ENCODE measurements around the gene LIPF. TPM values are rescaled to one million over a fixed set of nuclear protein-coding genes. Genes with fewer than 3 reads are reported as not detected.

Gene LIPF
- total RNA-seq, 1 experiment from 2014 or later, result not detected

DNA sequence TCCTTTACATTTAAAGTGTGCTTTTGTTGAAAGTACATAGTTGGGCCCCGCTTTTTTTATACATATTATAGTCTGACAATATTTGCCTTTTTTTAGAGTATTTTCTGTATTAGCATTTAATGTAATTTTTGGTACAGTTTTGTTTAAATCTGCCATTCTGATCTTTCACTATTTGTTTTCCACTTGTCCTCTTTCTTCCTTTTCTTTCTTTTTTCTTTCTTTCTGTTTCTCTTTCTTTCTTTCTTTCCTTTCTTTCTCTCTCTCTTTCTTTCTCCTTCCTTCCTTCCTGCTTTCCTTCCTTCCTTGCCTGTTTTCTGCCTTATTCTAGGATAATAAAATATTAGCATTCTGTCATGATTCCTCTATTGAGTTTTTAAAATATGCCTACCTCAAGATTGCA, 51.3 kb downstream of the LIPF start:
- intact Hi-C loops (cut with micrococcal nuclease; ENCODE audit: unreplicated experiment), result no loop called here
- H3F3A ChIP-seq (ENCODE audit: insufficient read depth, low read depth), result no peaks in the 10 kb centered on the region

DNA sequence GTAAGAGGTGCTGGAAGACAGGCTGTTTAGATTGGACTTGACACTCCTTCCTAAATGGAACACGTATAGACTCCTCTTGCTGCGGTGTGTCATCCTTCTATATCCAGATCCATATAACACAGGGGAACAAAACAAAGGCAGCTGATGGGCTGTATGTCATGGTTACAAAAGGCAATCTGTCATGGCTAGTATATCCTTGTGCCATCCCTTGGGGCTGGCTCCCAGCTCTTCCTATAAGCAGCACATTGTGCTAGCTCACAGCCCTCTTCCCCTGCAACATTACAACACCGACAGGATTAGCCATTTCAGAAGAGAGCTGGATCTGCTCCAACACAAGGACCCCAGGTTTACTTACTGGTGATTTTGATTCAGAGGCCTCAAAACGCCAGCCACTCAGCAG, 57.1 kb downstream of the LIPF start:
- no peaks in the 10 kb centered on the region for H3K79me2 ChIP-seq (ENCODE audit: low read depth)
- intact Hi-C loops (cut with micrococcal nuclease; ENCODE audit: unreplicated experiment), result no loop called here
- H3F3A ChIP-seq (ENCODE audit: insufficient read depth, low read depth), result no peaks in the 10 kb centered on the region
- H3K36me3 ChIP-seq (ENCODE audit: low read depth), result no peaks in the 10 kb centered on the region
- no peak overlapping the region for H3K4me3 ChIP-seq
- no TSS peak for BruUV-seq (replicated peaks)
- no peaks in the 10 kb centered on the region for H3K4me1 ChIP-seq (replicated peaks; ENCODE audit: insufficient read depth)
- no peak overlapping the region for H3K27ac ChIP-seq
- TF ChIP-seq, protein P1, sequence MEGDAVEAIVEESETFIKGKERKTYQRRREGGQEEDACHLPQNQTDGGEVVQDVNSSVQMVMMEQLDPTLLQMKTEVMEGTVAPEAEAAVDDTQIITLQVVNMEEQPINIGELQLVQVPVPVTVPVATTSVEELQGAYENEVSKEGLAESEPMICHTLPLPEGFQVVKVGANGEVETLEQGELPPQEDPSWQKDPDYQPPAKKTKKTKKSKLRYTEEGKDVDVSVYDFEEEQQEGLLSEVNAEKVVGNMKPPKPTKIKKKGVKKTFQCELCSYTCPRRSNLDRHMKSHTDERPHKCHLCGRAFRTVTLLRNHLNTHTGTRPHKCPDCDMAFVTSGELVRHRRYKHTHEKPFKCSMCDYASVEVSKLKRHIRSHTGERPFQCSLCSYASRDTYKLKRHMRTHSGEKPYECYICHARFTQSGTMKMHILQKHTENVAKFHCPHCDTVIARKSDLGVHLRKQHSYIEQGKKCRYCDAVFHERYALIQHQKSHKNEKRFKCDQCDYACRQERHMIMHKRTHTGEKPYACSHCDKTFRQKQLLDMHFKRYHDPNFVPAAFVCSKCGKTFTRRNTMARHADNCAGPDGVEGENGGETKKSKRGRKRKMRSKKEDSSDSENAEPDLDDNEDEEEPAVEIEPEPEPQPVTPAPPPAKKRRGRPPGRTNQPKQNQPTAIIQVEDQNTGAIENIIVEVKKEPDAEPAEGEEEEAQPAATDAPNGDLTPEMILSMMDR (conservative IDR thresholded peaks at IDR 0.05), result no peak
- no peak for TF ChIP-seq EZH2 (IDR thresholded peaks at IDR 0.05; ENCODE audit: low read depth)
- no peaks in the 10 kb centered on the region for H3K9me3 ChIP-seq (ENCODE audit: insufficient read depth, low read depth)
- no peak overlapping the region for H3K4me2 ChIP-seq
- POLR2A ChIA-PET (ENCODE audit: unreplicated experiment), result no interaction called here
- no peak overlapping the region for H2AFZ ChIP-seq
- no peak for DNase-seq
- CTCF ChIA-PET, result no interaction called here
- no peaks in the 10 kb centered on the region for H3K9me2 ChIP-seq (ENCODE audit: insufficient read depth)
- H3K27me3 ChIP-seq (ENCODE audit: insufficient read depth, low read depth), result no peaks in the 10 kb centered on the region
- H4K20me1 ChIP-seq (ENCODE audit: insufficient read depth), result no peaks in the 10 kb centered on the region

More for the DNA sequence above, 51.3 kb downstream of the LIPF start:
- Histone ChIP-seq H3K9me3 (ENCODE audit: insufficient read depth, low read depth) (no peaks in the 10 kb centered on the region), H3K79me2 (ENCODE audit: low read depth) (no peaks in the 10 kb centered on the region), H3K36me3 (ENCODE audit: low read depth) (no peaks in the 10 kb centered on the region), H3K9me2 (ENCODE audit: insufficient read depth) (no peaks in the 10 kb centered on the region), H3K4me3 (no peak overlapping the region), H2AFZ (no peak overlapping the region), H3K4me2 (no peak overlapping the region), H3K27ac (no peak overlapping the region), H4K20me1 (ENCODE audit: insufficient read depth) (no peaks in the 10 kb centered on the region), H3K4me1 (replicated peaks; ENCODE audit: insufficient read depth) (no peaks in the 10 kb centered on the region), H3K27me3 (ENCODE audit: insufficient read depth, low read depth) (no peaks in the 10 kb centered on the region)
- ChIA-PET CTCF (no interaction called here), POLR2A (ENCODE audit: unreplicated experiment) (no interaction called here)
- DNase-seq, result no peak
- TF ChIP-seq EZH2 (IDR thresholded peaks at IDR 0.05; ENCODE audit: low read depth), result no peak
- no TSS peak for BruUV-seq (replicated peaks)

DNA sequence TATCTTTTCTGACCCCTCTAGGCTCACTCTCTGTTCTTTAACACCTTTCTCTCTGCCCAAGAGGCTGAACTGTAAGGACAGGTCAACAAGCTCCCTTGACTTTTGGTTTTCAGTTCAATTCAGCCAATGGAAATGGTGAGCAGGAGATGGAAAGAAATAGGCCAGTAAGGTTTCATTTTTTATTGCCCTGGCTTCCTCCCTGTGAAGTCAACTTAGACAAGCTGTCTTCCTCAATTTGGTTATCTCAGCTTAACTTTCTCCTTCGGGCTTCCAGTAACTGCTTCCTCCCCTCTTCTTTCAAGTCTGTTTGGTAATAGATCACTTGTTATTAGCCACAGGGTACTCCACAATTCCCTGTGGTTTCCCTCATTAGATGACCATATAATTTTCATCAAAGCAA, 61.6 kb downstream of the LIPF start:
- Histone ChIP-seq H3K27ac (no peak overlapping the region), H3K79me2 (ENCODE audit: low read depth) (no peaks in the 10 kb centered on the region), H3K27me3 (ENCODE audit: insufficient read depth, low read depth) (no peaks in the 10 kb centered on the region), H3K9me2 (ENCODE audit: insufficient read depth) (no peaks in the 10 kb centered on the region), H3K36me3 (ENCODE audit: low read depth) (no peaks in the 10 kb centered on the region), H3F3A (ENCODE audit: insufficient read depth, low read depth) (no peaks in the 10 kb centered on the region), H4K20me1 (ENCODE audit: insufficient read depth) (no peaks in the 10 kb centered on the region), H2AFZ (no peak overlapping the region), H3K9me3 (ENCODE audit: insufficient read depth, low read depth) (no peaks in the 10 kb centered on the region), H3K4me1 (replicated peaks; ENCODE audit: insufficient read depth) (no peaks in the 10 kb centered on the region), H3K4me2 (no peak overlapping the region), H3K4me3 (no peak overlapping the region)
- no peak for TF ChIP-seq EZH2 (IDR thresholded peaks at IDR 0.05; ENCODE audit: low read depth)
- TF ChIP-seq, protein P1 (conservative IDR thresholded peaks at IDR 0.05), result no peak
- no peak for DNase-seq
- CTCF ChIA-PET, result no interaction called here
- intact Hi-C loops (cut with micrococcal nuclease; ENCODE audit: unreplicated experiment), result no loop called here
- BruUV-seq (replicated peaks), result no TSS peak
- POLR2A ChIA-PET (ENCODE audit: unreplicated experiment), result no interaction called here

DNA sequence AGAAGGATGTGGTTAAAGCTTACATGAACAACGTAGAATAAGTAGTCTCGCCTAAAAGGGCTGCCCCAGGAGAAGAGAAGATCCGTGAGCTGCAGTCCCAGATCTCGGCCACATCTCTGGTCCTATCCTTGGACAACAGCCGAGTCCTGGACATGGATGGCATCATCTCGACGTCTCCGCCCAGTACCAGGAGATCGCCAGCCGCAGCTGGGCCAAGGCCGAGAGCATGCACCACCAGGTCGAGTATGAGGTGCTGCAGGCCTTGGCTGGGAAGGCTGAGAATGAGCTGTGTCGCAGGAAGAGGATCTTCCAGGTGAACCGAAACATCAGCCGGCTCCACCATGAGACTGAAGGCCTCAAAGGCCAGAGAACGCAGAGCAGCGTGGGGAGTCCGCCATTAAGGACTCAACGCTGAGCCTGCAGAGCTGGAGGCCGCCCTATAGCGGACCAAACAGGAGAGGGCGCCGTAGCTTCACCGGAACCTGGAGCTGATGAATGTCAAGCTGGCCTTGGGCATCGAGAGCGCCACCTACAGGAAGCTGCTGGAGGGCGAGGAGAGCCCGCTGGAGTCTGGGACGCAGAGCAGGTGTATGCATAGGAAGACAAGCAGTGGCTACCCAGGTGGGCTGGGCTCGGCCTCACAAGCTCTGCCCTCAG, 64.0 kb downstream of the LIPF start:
- BruUV-seq (replicated peaks), result no TSS peak
- CTCF ChIA-PET, result interaction anchor here (0.6 kb wide), 1 partner anchor 47 kb away, joined by 3 read pairs; no protein-coding TSS in a partner anchor
- POLR2A ChIA-PET (ENCODE audit: unreplicated experiment), result interaction anchor here (0.6 kb wide), 1 partner anchor 145 kb away, joined by 4 read pairs; no protein-coding TSS in a partner anchor

More for the DNA sequence above, 64.0 kb downstream of the LIPF start:
- H3F3A ChIP-seq (ENCODE audit: insufficient read depth, low read depth), result no peaks in the 10 kb centered on the region
- H3K36me3 ChIP-seq (ENCODE audit: low read depth), result no peaks in the 10 kb centered on the region
- intact Hi-C loops (cut with micrococcal nuclease; ENCODE audit: unreplicated experiment), result no loop called here
- H3K27me3 ChIP-seq (ENCODE audit: insufficient read depth, low read depth), result no peaks in the 10 kb centered on the region
- no peaks in the 10 kb centered on the region for H3K4me1 ChIP-seq (replicated peaks; ENCODE audit: insufficient read depth)
- no peak overlapping the region for H3K4me2 ChIP-seq
- no peak for DNase-seq
- no peak for TF ChIP-seq EZH2 (IDR thresholded peaks at IDR 0.05; ENCODE audit: low read depth)
- TF ChIP-seq, protein P1 (conservative IDR thresholded peaks at IDR 0.05), result no peak
- H3K79me2 ChIP-seq (ENCODE audit: low read depth), result no peaks in the 10 kb centered on the region
- H2AFZ ChIP-seq, result no peak overlapping the region
- H3K27ac ChIP-seq, result no peak overlapping the region
- H3K9me2 ChIP-seq (ENCODE audit: insufficient read depth), result no peaks in the 10 kb centered on the region
- no peak overlapping the region for H3K4me3 ChIP-seq
- H3K9me3 ChIP-seq (ENCODE audit: insufficient read depth, low read depth), result no peaks in the 10 kb centered on the region
- no peaks in the 10 kb centered on the region for H4K20me1 ChIP-seq (ENCODE audit: insufficient read depth)

All from PC-9 (cell line).